HCT116 (cell line): ENCODE measurements around the gene RUNX1. TPM values are rescaled to one million over a fixed set of nuclear protein-coding genes. Genes with fewer than 3 reads are reported as not detected.

Source experiments
- ATAC-seq: fragments of 200-7000 bp; cut with Tn5 transposase; 2 replicates; pipeline ENCODE4 v1.9.1; 2020; ENCODE audit warnings: mild to moderate bottlenecking, moderate library complexity
- BruUV-seq: library from RNA; stranded (reverse); fragments of 400-500 nt; replicated peaks from 2 replicates; lab custom pipeline; 2021; lab: Mats Ljungman, UMichigan
- CTCF ChIA-PET: fragments of 300-600 bp; sonication (Branson Sonifier 250); formaldehyde crosslinking; loops from one replicate; lab custom pipeline; 2021; ENCODE audit warnings: antibody characterized with exemption; lab: Charles Lee
- POLR2A ChIA-PET: fragments of 300-600, 350-600 bp; sonication (Branson Sonifier 250); formaldehyde crosslinking; loops from one replicate; lab custom pipeline; 2021; ENCODE audit warnings: antibody characterized with exemption; lab: Charles Lee
- RAD21 ChIA-PET, 2 experiments: fragments of 300-600 bp; sonication (Branson Sonifier 250); formaldehyde crosslinking; loops; one replicate each; lab custom pipeline; 2023; ENCODE audit warnings: low total read pairs in 2 of 2; ENCODE audit not compliant: uncharacterized antibody in 2 of 2, unreplicated experiment in 2 of 2, low non-redundant PET in 1 of 2; lab: Charles Lee
- DNase-seq: peaks from one replicate; pipeline ENCODE4 v3.0.0-alpha.2; 2010; ENCODE audit warnings: low read depth, low spot score
- H2AFZ ChIP-seq: fragments of 200-600 bp; shearing (Covaris generic), sonication (generic); 2 replicates; pipeline ENCODE4 v1.6.1; 2017; ENCODE audit warnings: low read depth, mixed run types, mixed read lengths, antibody characterized with exemption, low read length; ENCODE audit not compliant: poor library complexity, severe bottlenecking
- H3K27ac ChIP-seq: 2 replicates; pipeline ENCODE4 v1.5.1; 2012; ENCODE audit warnings: low read depth, low read length
- H3K27me3 ChIP-seq: fragments of 200-600 bp; sonication (generic); 2 replicates; pipeline ENCODE4 v1.6.1; 2016; ENCODE audit warnings: mixed run types, low read length, mixed read lengths; ENCODE audit not compliant: insufficient read depth
- H3K36me3 ChIP-seq, 2 experiments: fragments of 200-500 bp in 1 of 2; fragments of 200-600 bp in 1 of 2; sonication (Bioruptor generic) in 1 of 2; sonication (generic) in 1 of 2; 2 replicates each; pipeline versions ENCODE4 v1.5.1 to v1.6.1; 2014 to 2016; ENCODE audit warnings: low read length in 2 of 2, inconsistent platforms in 1 of 2, mixed read lengths in 1 of 2, mixed run types in 1 of 2; ENCODE audit not compliant: insufficient read depth in 2 of 2, control insufficient read depth in 1 of 2
- H3K4me1 ChIP-seq, 2 experiments: fragments of 200-600 bp in 1 of 2; sonication (generic) in 1 of 2; 2 replicates each; pipeline versions ENCODE4 v1.5.1 to v1.6.1; 2012 to 2017; ENCODE audit warnings: low read length in 2 of 2, inconsistent platforms in 1 of 2, mild to moderate bottlenecking in 1 of 2, mixed read lengths in 1 of 2, mixed run types in 1 of 2, moderate library complexity in 1 of 2; ENCODE audit not compliant: insufficient read depth in 2 of 2, control insufficient read depth in 1 of 2
- H3K4me2 ChIP-seq: fragments of 200-600 bp; sonication (generic); 2 replicates; pipeline ENCODE4 v1.6.1; 2017; ENCODE audit warnings: mixed run types, low read length, mixed read lengths
- H3K4me3 ChIP-seq, 2 experiments: fragments of 200-600 bp in 1 of 2; sonication (generic) in 1 of 2; replicated peaks in 1 of 2; 2 replicates each; pipeline ENCODE4 v1.5.1; 2011 to 2016; ENCODE audit warnings: low read length in 2 of 2, control low read depth in 1 of 2, low read depth in 1 of 2, mild to moderate bottlenecking in 1 of 2, mixed read lengths in 1 of 2, mixed run types in 1 of 2
- H3K79me2 ChIP-seq: fragments of 200-600 bp; sonication (generic); 2 replicates; pipeline ENCODE4 v1.6.1; 2017; ENCODE audit warnings: mild to moderate bottlenecking, mixed run types, low read length, moderate library complexity, mixed read lengths; ENCODE audit not compliant: insufficient read depth
- H3K9ac ChIP-seq: fragments of 200-600 bp; sonication (generic); 2 replicates; pipeline ENCODE4 v1.6.1; 2016; ENCODE audit warnings: low read length, mixed read lengths
- H3K9me2 ChIP-seq: fragments of 200-600 bp; sonication (generic), shearing (Covaris generic); 2 replicates; pipeline ENCODE4 v1.6.1; 2017; ENCODE audit warnings: mixed run types, mild to moderate bottlenecking, moderate library complexity; ENCODE audit not compliant: insufficient read depth
- H3K9me3 ChIP-seq, 2 experiments: fragments of 200-500 bp in 1 of 2; fragments of 200-600 bp in 1 of 2; sonication (Bioruptor generic) in 1 of 2; sonication (generic) in 1 of 2; 2 replicates each; pipeline ENCODE4 v1.6.1; 2014 to 2017; ENCODE audit warnings: low read length in 2 of 2, mixed read lengths in 2 of 2, inconsistent platforms in 1 of 2, low read depth in 1 of 2, mild to moderate bottlenecking in 1 of 2, mixed run types in 1 of 2, moderate library complexity in 1 of 2; ENCODE audit not compliant: control insufficient read depth in 1 of 2, insufficient read depth in 1 of 2
- H4K20me1 ChIP-seq: fragments of 200-600 bp; sonication (generic), shearing (Covaris generic); 2 replicates; pipeline ENCODE4 v1.6.1; 2017; ENCODE audit warnings: mixed run types, mild to moderate bottlenecking, moderate library complexity; ENCODE audit not compliant: insufficient read depth
- CEBPB ChIP-seq: IDR thresholded peaks from 2 replicates; pipeline ENCODE4 v1.6.1; 2012; ENCODE audit warnings: low read depth
- ELF1 ChIP-seq: IDR thresholded peaks from 2 replicates; pipeline ENCODE4 v1.6.1; 2012; ENCODE audit warnings: low read depth, borderline replicate concordance
- EZH2 ChIP-seq: fragments of 200-600 bp; sonication (generic); IDR thresholded peaks from 2 replicates; pipeline ENCODE4 v1.6.1; 2017; ENCODE audit warnings: antibody characterized with exemption, mixed run types
- EZH2phosphoT487 ChIP-seq: fragments of 200-600 bp; IDR thresholded peaks from 2 replicates; pipeline ENCODE4 v1.6.1; 2018; ENCODE audit warnings: antibody characterized with exemption, borderline replicate concordance
- FOSL1 ChIP-seq: IDR thresholded peaks from 2 replicates; pipeline ENCODE4 v1.6.1; 2012; ENCODE audit warnings: low read depth
- JUND ChIP-seq: IDR thresholded peaks from 2 replicates; pipeline ENCODE4 v1.6.1; 2012
- MAX ChIP-seq: IDR thresholded peaks from 2 replicates; pipeline ENCODE4 v1.6.1; 2012
- RAD21 ChIP-seq: IDR thresholded peaks from 2 replicates; pipeline ENCODE4 v1.6.1; 2012; ENCODE audit warnings: low read depth, mild to moderate bottlenecking
- YY1 ChIP-seq: IDR thresholded peaks from 2 replicates; pipeline ENCODE4 v1.6.1; 2011; ENCODE audit warnings: low read length, low read depth, moderate library complexity, mild to moderate bottlenecking; ENCODE audit not compliant: insufficient replicate concordance; ENCODE audit errors: extremely low read depth
- ZNF274 ChIP-seq: fragments of 200-500 bp; sonication (Bioruptor generic); IDR thresholded peaks from 2 replicates; pipeline ENCODE4 v1.6.1; 2014; ENCODE audit warnings: mild to moderate bottlenecking, low read depth, low read length, inconsistent platforms
- intact Hi-C: fragments of 100-400 bp; cut with micrococcal nuclease; formaldehyde crosslinking; loops from 2 replicates; pipeline ENCODE4 v1.10.0; 2022
- total RNA-seq: library from RNA; stranded (reverse); gene quantifications from one replicate; pipeline ENCODE4 v1.2.1, GENCODE V29; 2021; ENCODE audit not compliant: unreplicated experiment
- TF ChIP-seq, protein P1 (sequence below): IDR thresholded peaks from 2 replicates; pipeline ENCODE4 v1.6.1; 2011; ENCODE audit warnings: mild to moderate bottlenecking, low read length, moderate library complexity; ENCODE audit not compliant: insufficient replicate concordance; ENCODE audit errors: extremely low read depth
- TF ChIP-seq, protein P2 (sequence below): IDR thresholded peaks from 2 replicates; pipeline ENCODE4 v1.6.1; 2012
- TF ChIP-seq, protein P3 (sequence below): IDR thresholded peaks from 2 replicates; pipeline ENCODE4 v1.6.1; 2012; ENCODE audit warnings: low read depth

The RUNX1 gene
- total RNA-seq, 1 experiment from 2014 or later: 33.5 TPM

GRCh38 chr21:34949499-34949898, 99.6 kb downstream of the RUNX1 start:
- POLR2A ChIA-PET: no interaction called here
- no peak overlapping the region for H3K4me3 ChIP-seq
- intact Hi-C loops: no loop called here
- no peak for DNase-seq
- H3K27me3 ChIP-seq: no peaks in the 10 kb centered on the region
- no peaks in the 10 kb centered on the region for H3K36me3 ChIP-seq
- RAD21 ChIA-PET: no interaction called here
- no peaks in the 10 kb centered on the region for H3K79me2 ChIP-seq
- no peaks in the 10 kb centered on the region for H4K20me1 ChIP-seq
- no peaks in the 10 kb centered on the region for H3K4me1 ChIP-seq
- H3K9me2 ChIP-seq: no peaks in the 10 kb centered on the region
- H3K27ac ChIP-seq: no peak overlapping the region
- H3K4me2 ChIP-seq: no peak overlapping the region
- BruUV-seq: no TSS peak
- CTCF ChIA-PET: no interaction called here
- no peak overlapping the region for H3K9ac ChIP-seq
- TF ChIP-seq CEBPB (no peak), FOSL1 (no peak), JUND (no peak), MAX (no peak), EZH2phosphoT487 (no peak), RAD21 (no peak), ZNF274 (no peak)
- TF ChIP-seq, protein P1, sequence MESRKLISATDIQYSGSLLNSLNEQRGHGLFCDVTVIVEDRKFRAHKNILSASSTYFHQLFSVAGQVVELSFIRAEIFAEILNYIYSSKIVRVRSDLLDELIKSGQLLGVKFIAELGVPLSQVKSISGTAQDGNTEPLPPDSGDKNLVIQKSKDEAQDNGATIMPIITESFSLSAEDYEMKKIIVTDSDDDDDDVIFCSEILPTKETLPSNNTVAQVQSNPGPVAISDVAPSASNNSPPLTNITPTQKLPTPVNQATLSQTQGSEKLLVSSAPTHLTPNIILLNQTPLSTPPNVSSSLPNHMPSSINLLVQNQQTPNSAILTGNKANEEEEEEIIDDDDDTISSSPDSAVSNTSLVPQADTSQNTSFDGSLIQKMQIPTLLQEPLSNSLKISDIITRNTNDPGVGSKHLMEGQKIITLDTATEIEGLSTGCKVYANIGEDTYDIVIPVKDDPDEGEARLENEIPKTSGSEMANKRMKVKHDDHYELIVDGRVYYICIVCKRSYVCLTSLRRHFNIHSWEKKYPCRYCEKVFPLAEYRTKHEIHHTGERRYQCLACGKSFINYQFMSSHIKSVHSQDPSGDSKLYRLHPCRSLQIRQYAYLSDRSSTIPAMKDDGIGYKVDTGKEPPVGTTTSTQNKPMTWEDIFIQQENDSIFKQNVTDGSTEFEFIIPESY: no peak
- ATAC-seq: no peak
- no peak overlapping the region for H2AFZ ChIP-seq
- no peaks in the 10 kb centered on the region for H3K9me3 ChIP-seq

GRCh38 chr21:34949030-34949429, 100.1 kb downstream of the RUNX1 start:
- no peaks in the 10 kb centered on the region for H3K9me3 ChIP-seq
- no peaks in the 10 kb centered on the region for H3K9me2 ChIP-seq
- H3K4me3 ChIP-seq: no peak overlapping the region
- H3K9ac ChIP-seq: no peak overlapping the region
- H4K20me1 ChIP-seq: no peaks in the 10 kb centered on the region
- ChIA-PET POLR2A (no interaction called here), CTCF (no interaction called here), RAD21 (no interaction called here)
- H3K36me3 ChIP-seq: no peaks in the 10 kb centered on the region
- DNase-seq (no peak), ATAC-seq (no peak)
- H3K4me2 ChIP-seq: no peak overlapping the region
- H3K27me3 ChIP-seq: no peaks in the 10 kb centered on the region
- no peak overlapping the region for H2AFZ ChIP-seq
- no peak overlapping the region for H3K27ac ChIP-seq
- no TSS peak for BruUV-seq
- intact Hi-C loops: no loop called here
- no peaks in the 10 kb centered on the region for H3K4me1 ChIP-seq
- no peaks in the 10 kb centered on the region for H3K79me2 ChIP-seq
- TF ChIP-seq, protein P2, sequence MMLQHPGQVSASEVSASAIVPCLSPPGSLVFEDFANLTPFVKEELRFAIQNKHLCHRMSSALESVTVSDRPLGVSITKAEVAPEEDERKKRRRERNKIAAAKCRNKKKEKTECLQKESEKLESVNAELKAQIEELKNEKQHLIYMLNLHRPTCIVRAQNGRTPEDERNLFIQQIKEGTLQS: no peak
- TF ChIP-seq RAD21 (no peak), ELF1 (no peak), YY1 (no peak), CEBPB (no peak), EZH2 (no peak)
- TF ChIP-seq, protein P3, sequence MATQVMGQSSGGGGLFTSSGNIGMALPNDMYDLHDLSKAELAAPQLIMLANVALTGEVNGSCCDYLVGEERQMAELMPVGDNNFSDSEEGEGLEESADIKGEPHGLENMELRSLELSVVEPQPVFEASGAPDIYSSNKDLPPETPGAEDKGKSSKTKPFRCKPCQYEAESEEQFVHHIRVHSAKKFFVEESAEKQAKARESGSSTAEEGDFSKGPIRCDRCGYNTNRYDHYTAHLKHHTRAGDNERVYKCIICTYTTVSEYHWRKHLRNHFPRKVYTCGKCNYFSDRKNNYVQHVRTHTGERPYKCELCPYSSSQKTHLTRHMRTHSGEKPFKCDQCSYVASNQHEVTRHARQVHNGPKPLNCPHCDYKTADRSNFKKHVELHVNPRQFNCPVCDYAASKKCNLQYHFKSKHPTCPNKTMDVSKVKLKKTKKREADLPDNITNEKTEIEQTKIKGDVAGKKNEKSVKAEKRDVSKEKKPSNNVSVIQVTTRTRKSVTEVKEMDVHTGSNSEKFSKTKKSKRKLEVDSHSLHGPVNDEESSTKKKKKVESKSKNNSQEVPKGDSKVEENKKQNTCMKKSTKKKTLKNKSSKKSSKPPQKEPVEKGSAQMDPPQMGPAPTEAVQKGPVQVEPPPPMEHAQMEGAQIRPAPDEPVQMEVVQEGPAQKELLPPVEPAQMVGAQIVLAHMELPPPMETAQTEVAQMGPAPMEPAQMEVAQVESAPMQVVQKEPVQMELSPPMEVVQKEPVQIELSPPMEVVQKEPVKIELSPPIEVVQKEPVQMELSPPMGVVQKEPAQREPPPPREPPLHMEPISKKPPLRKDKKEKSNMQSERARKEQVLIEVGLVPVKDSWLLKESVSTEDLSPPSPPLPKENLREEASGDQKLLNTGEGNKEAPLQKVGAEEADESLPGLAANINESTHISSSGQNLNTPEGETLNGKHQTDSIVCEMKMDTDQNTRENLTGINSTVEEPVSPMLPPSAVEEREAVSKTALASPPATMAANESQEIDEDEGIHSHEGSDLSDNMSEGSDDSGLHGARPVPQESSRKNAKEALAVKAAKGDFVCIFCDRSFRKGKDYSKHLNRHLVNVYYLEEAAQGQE: no peak
